HG03097 (cell line): ENCODE data around the gene MYO15B.

Source experiments
- ATAC-seq: cut with Tn5 transposase; IDR thresholded peaks from one replicate; pipeline ENCODE4 v1.9.1; 2021; ENCODE audit not compliant: unreplicated experiment, low FRiP score

The MYO15B gene

DNA sequence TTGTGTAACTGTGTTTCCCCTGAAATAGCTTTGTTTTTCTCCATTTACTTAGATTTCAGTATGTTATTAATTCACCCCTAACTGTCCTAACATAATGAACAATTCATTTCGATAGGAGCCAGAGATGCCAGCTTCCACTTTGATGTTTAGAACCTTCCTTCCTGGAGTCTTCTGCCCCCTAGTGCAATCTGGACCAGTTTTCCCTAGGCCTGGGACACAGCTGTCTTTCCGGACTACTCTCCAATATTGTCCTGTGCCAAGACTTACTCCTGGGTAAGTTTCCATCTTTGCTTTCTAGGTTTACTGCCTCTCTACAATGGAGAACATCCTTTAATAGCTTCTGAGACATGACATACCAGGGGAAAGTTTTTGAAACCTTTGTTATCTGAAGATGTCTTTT is 66.6 kb downstream of the MYO15B start:
- no peak for ATAC-seq

DNA sequence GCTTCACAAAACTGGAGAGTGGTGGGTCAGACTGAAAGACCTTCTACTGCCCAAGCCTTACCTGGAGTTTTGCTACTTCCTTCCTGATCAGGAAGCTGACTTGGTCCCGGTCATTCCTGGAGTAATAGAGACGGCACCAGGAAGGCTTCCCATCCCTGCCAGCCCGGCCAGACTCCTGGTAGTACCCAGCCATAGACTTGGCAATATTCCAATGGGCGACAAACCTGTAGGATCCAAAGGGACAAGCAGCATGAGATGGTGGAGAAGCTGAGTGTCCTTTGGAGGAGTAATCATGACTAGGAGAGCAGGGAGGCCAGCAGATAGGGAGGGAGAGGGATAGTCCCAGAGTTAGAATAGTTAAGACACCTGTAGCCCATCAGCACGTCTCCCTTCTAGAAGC is 70.6 kb downstream of the MYO15B start:
- no peak for ATAC-seq

DNA sequence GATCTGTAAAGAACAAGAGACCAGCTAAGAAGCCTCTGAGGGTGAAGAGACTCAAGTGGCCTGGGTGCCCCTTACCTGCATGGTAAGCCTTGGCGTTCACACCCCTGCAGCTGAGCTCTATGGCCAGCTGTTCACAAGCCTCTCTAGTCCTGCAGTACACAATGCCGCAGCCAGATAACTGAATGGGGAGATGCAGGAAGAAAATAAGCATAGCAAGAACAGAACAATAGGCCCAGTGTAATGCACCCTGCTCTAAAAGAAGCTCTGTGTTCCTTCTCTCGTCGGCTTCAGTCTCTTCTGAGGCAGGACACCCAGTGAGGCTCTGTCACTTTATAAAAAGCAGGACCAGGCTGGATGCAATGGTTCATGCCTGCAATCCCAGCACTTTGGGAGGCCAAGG is 73.9 kb downstream of the MYO15B start:
- ATAC-seq = no peak

DNA sequence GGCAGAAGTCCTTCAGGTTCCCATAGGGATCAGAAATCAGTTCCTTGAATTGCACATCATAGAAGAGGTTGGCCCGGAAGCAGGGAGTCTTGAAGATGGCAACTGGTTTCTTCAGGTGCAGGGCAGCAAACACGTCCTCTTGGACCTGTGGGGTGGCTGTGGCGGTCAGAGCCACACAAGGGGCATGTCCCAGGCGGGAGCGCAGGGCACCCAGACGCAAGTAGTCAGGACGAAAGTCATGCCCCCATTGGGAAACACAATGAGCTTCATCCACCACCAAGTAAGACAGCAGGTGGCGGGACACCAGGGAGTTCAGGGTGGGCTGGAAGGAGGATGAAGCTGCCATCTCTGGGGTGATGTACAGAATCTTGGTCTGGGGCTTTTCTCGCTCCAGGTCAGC is 74.9 kb downstream of the MYO15B start:
- no peak for ATAC-seq

DNA sequence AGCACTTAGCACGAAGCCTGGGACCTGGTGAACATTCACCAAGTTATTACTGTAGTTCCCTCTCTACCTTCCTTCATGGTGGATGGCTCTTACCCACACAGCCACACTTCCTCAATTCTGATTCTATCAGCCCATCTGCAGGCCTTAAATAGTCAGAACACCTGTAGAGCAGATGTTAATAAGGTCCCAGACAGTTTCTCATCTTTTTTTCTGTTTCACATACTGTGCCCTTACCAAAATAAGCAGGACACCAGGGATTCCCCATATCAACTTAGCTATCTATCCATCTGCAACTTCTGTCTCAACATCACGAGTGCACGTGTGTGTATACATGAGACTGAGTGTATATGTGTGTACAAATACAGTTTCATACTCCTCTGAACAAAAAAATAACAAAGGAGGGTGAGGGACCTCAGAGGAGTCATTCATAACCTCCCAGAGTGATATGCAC is 76.5 kb downstream of the MYO15B start:
- ATAC-seq = peak; percentile 48

DNA sequence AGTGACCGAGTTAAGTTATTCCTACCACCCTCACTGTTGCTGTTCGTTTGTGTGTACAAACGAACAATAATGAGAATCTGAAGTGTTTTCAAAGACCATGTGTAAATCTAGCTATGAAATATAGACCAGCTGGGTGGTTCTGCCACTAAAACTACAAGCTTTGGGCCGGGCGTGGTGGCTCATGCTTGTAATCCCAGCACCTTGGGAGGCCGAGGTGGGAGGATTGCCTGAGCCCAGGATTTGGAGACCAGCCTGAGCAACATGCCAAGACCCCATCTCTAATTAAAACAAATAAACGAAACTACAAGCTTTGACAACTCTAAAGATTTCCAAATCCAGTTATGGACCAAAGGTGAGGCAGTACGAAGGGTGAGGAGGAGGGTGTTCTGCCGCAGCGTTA is 78.4 kb downstream of the MYO15B start:
- no peak for ATAC-seq

DNA sequence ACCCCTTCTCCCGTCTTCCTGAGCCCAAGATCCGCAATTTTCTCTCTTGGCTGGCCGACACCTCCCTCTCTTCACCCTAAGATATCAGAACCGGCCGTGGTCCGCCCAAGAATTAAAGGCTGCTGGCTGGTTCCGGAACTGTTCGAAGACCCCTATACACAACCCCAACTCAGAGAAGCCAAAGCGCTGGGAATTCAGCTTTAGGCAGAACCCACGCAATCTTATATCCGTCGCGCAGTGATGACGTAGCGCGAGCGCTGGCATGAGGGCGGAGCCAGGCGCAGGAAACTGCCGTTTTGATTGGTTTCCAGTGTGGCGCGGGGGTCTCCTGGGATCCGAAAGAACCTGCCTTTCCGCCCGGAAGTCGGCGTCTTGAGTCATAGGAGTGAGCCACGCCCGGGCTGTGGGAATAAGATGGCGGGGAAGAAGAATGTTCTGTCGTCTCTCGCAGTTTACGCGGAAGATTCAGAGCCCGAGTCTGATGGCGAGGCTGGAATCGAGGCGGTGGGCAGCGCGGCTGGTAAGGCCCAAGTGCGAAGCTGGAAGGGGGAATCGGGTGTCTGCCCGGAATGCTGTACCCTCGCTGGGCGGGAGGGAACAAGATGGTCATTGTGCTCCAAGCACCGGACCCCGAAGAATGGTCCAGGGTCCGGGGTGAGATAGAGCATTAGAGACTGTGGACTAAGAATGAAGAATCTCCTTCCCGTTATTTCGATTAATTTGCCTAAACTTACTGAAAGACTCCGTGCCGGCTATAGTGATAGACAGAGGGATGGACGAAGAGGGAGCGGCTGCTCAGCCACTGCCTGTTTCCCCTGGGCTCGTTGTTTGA is 79.6 kb downstream of the MYO15B start, which contains the start of the genes RECQL5 and SAP30BP:
Gene RECQL5 (minus strand): TSS at position 196 of the 832 bp plus-strand sequence. CDS start 597 bp downstream, outside the sequence.
Gene SAP30BP (plus strand): TSS at position 380 of the 832 bp plus-strand sequence. CDS start 35 bp downstream, at position 415.
- peak; percentile 72 for ATAC-seq

DNA sequence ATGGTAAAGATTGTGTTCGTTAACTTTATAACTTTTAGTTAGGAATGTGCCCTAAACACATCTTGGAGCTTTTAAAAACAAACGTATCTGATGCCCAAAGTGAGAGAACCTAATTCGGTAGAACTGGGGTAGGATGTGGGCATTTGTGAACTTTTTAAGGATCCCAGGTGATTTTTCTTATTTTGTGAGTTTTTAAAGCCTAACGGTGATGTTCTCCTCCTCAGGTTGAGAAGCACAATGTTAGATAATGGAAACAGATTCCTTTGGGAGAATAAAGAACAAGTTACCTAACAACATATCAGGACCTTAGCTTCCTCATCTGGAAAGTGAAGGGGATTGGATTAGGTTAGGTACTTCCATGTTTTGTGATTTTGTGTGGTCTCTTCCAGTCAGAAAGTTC is 80.2 kb downstream of the MYO15B start:
- no peak for ATAC-seq

DNA sequence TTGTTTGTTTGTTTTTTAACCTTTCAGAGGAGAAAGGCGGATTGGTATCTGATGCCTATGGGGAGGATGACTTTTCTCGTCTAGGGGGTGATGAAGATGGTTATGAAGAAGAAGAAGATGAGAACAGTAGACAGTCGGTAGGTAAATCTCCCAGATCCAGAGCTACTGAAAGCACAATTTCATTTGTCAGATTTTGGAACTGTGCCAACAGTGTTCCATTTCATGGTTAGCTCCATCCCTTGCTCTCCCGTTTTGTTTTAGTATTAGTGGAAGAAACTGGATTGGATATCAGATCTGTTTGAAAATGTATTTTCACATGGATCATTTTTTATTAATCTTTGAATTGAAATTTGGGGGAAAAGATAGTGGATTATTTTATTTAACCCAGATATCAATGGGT is 80.9 kb downstream of the MYO15B start:
- no peak for ATAC-seq

DNA sequence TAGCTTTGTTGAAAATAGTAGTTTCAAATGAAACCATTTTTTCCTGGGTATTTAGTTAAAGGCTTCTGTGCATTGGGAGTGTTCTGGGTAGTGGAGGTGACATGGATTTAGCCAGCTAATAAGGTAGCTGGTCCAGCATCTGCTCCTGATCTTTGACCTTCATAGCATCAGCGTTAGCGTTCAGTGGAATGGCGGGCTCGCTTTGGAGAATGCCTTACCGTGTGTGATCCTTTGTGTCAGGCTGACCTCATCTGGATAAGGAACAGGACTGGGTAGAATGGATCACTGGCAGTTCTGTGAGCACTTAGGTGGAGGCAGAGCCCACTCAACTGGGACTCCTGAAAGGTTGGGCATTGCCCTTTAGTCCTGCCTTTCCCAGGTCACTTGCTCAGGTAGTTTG is 83.3 kb downstream of the MYO15B start:
- no peak for ATAC-seq

DNA sequence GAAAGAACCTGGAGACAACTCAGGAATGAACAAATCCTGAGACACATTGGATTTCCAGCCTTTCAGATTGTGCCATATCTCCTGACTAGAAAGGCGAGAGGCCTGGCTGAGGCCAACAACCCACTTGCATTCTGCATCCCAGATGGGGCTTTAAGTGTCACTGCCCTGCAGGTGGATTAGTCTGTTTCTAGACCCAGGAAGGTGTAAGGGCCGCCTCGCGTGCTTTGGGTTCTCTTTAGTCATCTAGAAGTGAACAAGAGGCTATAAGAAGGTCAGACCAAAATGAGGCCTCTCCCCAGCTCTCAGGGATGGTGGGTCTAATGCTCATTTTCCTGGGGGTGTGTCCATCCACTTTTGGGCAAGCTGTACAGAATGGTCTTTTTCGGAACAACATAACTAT is 84.4 kb downstream of the MYO15B start:
- ATAC-seq = no peak

DNA sequence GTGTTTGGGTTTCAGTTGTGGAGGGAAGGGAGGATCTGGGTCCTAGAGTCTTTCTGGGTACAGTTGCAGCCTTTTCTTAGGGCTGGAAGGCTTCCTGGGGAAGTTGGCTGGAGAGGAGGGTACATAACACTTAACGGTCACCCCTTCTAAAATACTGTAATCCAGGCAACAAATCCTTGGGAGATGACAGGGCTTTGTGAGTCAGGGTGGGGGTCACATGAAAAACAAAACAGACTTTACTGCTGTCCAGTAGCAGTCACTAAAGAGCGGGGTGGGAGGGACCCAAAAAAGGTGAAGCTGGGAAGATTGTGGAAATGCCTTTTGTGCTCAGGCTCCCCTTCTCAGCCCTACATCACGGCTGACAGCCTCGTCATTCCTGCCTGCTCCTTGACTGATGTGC is 85.9 kb downstream of the MYO15B start:
- ATAC-seq = no peak
